K562 (cell line): Measurements from ENCODE around the gene RING1. TPM values are rescaled to one million over a fixed set of nuclear protein-coding genes. Genes with fewer than 3 reads are reported as not detected.

Source experiments
- ATAC-seq: fragments of 200-7000 bp; cut with Tn5 transposase; 3 replicates; pipeline ENCODE4 v1.9.1; 2020; ENCODE audit warnings: moderate library complexity
- BruUV-seq: library from RNA; stranded (reverse); fragments of 400-500 nt; replicated peaks from 2 replicates; lab custom pipeline; 2021; lab: Mats Ljungman, UMichigan
- CTCF ChIA-PET: fragments of 300-600 bp; formaldehyde crosslinking; extraction: SDS; loops from one replicate; lab custom pipeline; 2021; ENCODE audit warnings: low intra/inter-chr PET ratio; lab: Yijun Ruan, JAX
- POLR2A ChIA-PET: fragments of 300-600, 350-650 bp; sonication (Branson Sonifier 250); formaldehyde crosslinking; extraction: SDS; loops from one replicate; lab custom pipeline; 2021; ENCODE audit warnings: antibody characterized with exemption, inconsistent platforms; lab: Yijun Ruan, JAX
- DNase-seq, 4 experiments: peaks; one replicate each; pipeline versions ENCODE4 v3.0.0 to v3.0.0-alpha.2; 2011 to 2018; ENCODE audit warnings: low spot score in 3 of 4, mixed read lengths in 3 of 4; ENCODE audit errors: extremely low read depth in 1 of 4
- FAIRE-seq: peaks from 2 replicates; lab custom pipeline; 2011; peaks lifted over from hg19 to GRCh38; lab: Jason Lieb, UNC
- H2AFZ ChIP-seq: 2 replicates; pipeline ENCODE4 v1.6.0; 2011; ENCODE audit warnings: low read depth, low read length, control low read depth, inconsistent platforms
- H3K27ac ChIP-seq: fragments of 200-600 bp; 3 replicates; pipeline ENCODE4 v1.8.0; 2011; ENCODE audit warnings: low read depth, mild to moderate bottlenecking, control low read depth, inconsistent platforms, low read length, moderate library complexity, mixed read lengths; ENCODE audit errors: extremely low read depth
- H3K27me3 ChIP-seq, 2 experiments: fragments of 300-600 bp in 1 of 2; 2 replicates in 1 of 2; 3 replicates in 1 of 2; pipeline versions ENCODE4 v1.6.0 to v1.8.0; 2011; ENCODE audit warnings: inconsistent platforms in 2 of 2, low read length in 2 of 2, mild to moderate bottlenecking in 1 of 2, mixed read lengths in 1 of 2, moderate library complexity in 1 of 2; ENCODE audit not compliant: control insufficient read depth in 2 of 2, insufficient read depth in 2 of 2
- H3K36me3 ChIP-seq: fragments of 300-600 bp; 3 replicates; pipeline ENCODE4 v1.8.0; 2011; ENCODE audit warnings: mild to moderate bottlenecking, low read length, inconsistent platforms; ENCODE audit not compliant: control insufficient read depth, insufficient read depth
- H3K4me1 ChIP-seq, 2 experiments: fragments of 200-600 bp in 1 of 2; replicated peaks in 1 of 2; 2 replicates in 1 of 2; 3 replicates in 1 of 2; pipeline versions ENCODE4 v1.5.1 to v1.8.0; 2011; ENCODE audit warnings: inconsistent platforms in 2 of 2, low read length in 2 of 2, mild to moderate bottlenecking in 1 of 2, mixed read lengths in 1 of 2, moderate library complexity in 1 of 2; ENCODE audit not compliant: control insufficient read depth in 2 of 2, insufficient read depth in 2 of 2
- H3K4me2 ChIP-seq: 2 replicates; pipeline ENCODE4 v1.6.1; 2011; ENCODE audit warnings: low read length, control low read depth, inconsistent platforms, mixed read lengths; ENCODE audit not compliant: insufficient read depth
- H3K4me3 ChIP-seq: fragments of 200-600 bp; sonication (generic), shearing (Covaris generic); 2 replicates; pipeline ENCODE4 v1.5.1; 2016; ENCODE audit warnings: control low read depth, inconsistent platforms
- H3K79me2 ChIP-seq: fragments of 200-600 bp; 3 replicates; pipeline ENCODE4 v1.8.0; 2011; ENCODE audit warnings: low read length, inconsistent platforms; ENCODE audit not compliant: control insufficient read depth, insufficient read depth
- H3K9ac ChIP-seq, 2 experiments: 2 replicates each; pipeline versions ENCODE4 v1.6.0 to v1.6.1; 2011; ENCODE audit warnings: low read depth in 2 of 2, low read length in 2 of 2, control low read depth in 1 of 2, inconsistent platforms in 1 of 2, mild to moderate bottlenecking in 1 of 2, mixed read lengths in 1 of 2; ENCODE audit not compliant: insufficient read depth in 1 of 2
- H3K9me1 ChIP-seq: one replicate; pipeline ENCODE4 v1.6.0; 2011; ENCODE audit warnings: inconsistent platforms, mild to moderate bottlenecking, low read length, moderate library complexity; ENCODE audit not compliant: control insufficient read depth, insufficient read depth
- H3K9me3 ChIP-seq: replicated peaks from 2 replicates; pipeline ENCODE4 v1.5.1; 2011; ENCODE audit warnings: low read depth, low read length, inconsistent platforms; ENCODE audit not compliant: control insufficient read depth, insufficient read depth
- H4K20me1 ChIP-seq: replicated peaks from 2 replicates; pipeline ENCODE4 v1.6.1; 2011; ENCODE audit warnings: low read length, inconsistent platforms, mixed read lengths; ENCODE audit not compliant: control insufficient read depth, insufficient read depth
- BCLAF1 ChIP-seq, 2 experiments: fragments of 450-650 bp in 1 of 2; IDR thresholded peaks; 2 replicates each; pipeline ENCODE4 v1.6.1; 2011 to 2017; ENCODE audit warnings: low read depth in 2 of 2, antibody characterized with exemption in 1 of 2, borderline replicate concordance in 1 of 2, low read length in 1 of 2, mild to moderate bottlenecking in 1 of 2, mixed read lengths in 1 of 2; ENCODE audit not compliant: control insufficient read depth in 1 of 2
- CC2D1A ChIP-seq: fragments of 450-650 bp; IDR thresholded peaks from 2 replicates; pipeline ENCODE4 v1.6.1; 2017; ENCODE audit warnings: mild to moderate bottlenecking
- CREB1 ChIP-seq, 2 experiments: sonication (generic) in 1 of 2; formaldehyde crosslinking in 1 of 2; IDR thresholded peaks; 2 replicates each; pipeline versions ENCODE4 v1.6.1 to v1.8.0; 2012 to 2022; ENCODE audit warnings: inconsistent platforms in 1 of 2, mild to moderate bottlenecking in 1 of 2, missing genetic modification reagents in 1 of 2, moderate library complexity in 1 of 2
- E2F3 ChIP-seq: fragments of 250-450 bp; sonication (Bioruptor Pico); IDR thresholded peaks from 2 replicates; pipeline ENCODE4 v1.4.0; 2020; ENCODE audit warnings: mild to moderate bottlenecking
- FOXM1 ChIP-seq, 2 experiments: fragments of 450-650 bp in 1 of 2; sonication (generic) in 1 of 2; formaldehyde crosslinking in 1 of 2; IDR thresholded peaks; 2 replicates each; pipeline versions ENCODE4 v1.6.1 to v1.9.0; 2017 to 2022; ENCODE audit warnings: low read depth in 2 of 2, mild to moderate bottlenecking in 2 of 2, missing genetic modification reagents in 1 of 2, moderate library complexity in 1 of 2
- MBD2 ChIP-seq: sonication (generic); IDR thresholded peaks from 2 replicates; pipeline ENCODE4 v1.6.1; 2016; ENCODE audit warnings: low read depth, borderline replicate concordance
- MTF1 ChIP-seq: fragments of 250-450 bp; sonication (Bioruptor Pico); IDR thresholded peaks from 2 replicates; pipeline ENCODE4 v1.9.0; 2021; ENCODE audit warnings: moderate library complexity, mild to moderate bottlenecking, inconsistent platforms, borderline replicate concordance
- NONO ChIP-seq, 2 experiments: fragments of 200-400 bp in 1 of 2; fragments of 450-650 bp in 1 of 2; formaldehyde crosslinking in 1 of 2; IDR thresholded peaks; 2 replicates each; pipeline ENCODE4 v1.6.1; 2017; ENCODE audit warnings: low read depth in 2 of 2, mild to moderate bottlenecking in 2 of 2, moderate library complexity in 2 of 2, low read length in 1 of 2
- PHF21A ChIP-seq: fragments of 450-650 bp; IDR thresholded peaks from 2 replicates; pipeline ENCODE4 v1.6.1; 2017; ENCODE audit warnings: low read depth, borderline replicate concordance
- RBM14 ChIP-seq: fragments of 200-400 bp; formaldehyde crosslinking; IDR thresholded peaks from 2 replicates; pipeline ENCODE4 v1.6.1; 2018; ENCODE audit warnings: low read depth, mild to moderate bottlenecking, low read length, moderate library complexity, borderline replicate concordance; ENCODE audit not compliant: insufficient read depth
- SOX6 ChIP-seq: fragments of 450-650 bp; IDR thresholded peaks from 2 replicates; pipeline ENCODE4 v1.6.1; 2014; ENCODE audit warnings: mild to moderate bottlenecking
- TFAM ChIP-seq: fragments of 250-450 bp; sonication (Bioruptor Pico); conservative IDR thresholded peaks from 2 replicates; pipeline ENCODE4 v1.5.0; 2021; ENCODE audit warnings: mild to moderate bottlenecking, moderate library complexity
- ZBTB1 ChIP-seq: sonication (generic); formaldehyde crosslinking; IDR thresholded peaks from 2 replicates; pipeline ENCODE4 v1.8.1; 2023; ENCODE audit warnings: missing genetic modification reagents, low read depth, mild to moderate bottlenecking, borderline replicate concordance
- ZBTB5 ChIP-seq: fragments of 450-650 bp; IDR thresholded peaks from 2 replicates; pipeline ENCODE4 v1.6.1; 2017; ENCODE audit warnings: antibody characterized with exemption
- ZNF175 ChIP-seq: fragments of 200-800 bp; sonication (Bioruptor generic); IDR thresholded peaks from 2 replicates; pipeline ENCODE4 v1.6.1; 2016; ENCODE audit warnings: low read depth, mild to moderate bottlenecking, missing genetic modification characterization, missing compliant biosample characterization
- WGBS: fragments of 100-300 bp; shearing (Covaris generic); methylation state at CpG from one replicate; pipeline ENCODE4 v1.1.6; 2016; ENCODE audit warnings: low coverage, mixed read lengths; ENCODE audit not compliant: insufficient coverage; ENCODE audit errors: missing lambda C conversion rate; 5-methylcytosine and 5-hydroxymethylcytosine counted together
- in situ Hi-C: fragments of 300-500 bp; cut with MboI; formaldehyde crosslinking; loops from 4 replicates; pipeline ENCODE4 v1.15.0; 2018; ENCODE audit warnings: inconsistent platforms, mixed read lengths
- intact Hi-C: fragments of 100-400 bp; cut with micrococcal nuclease; formaldehyde crosslinking; loops from 2 replicates; pipeline ENCODE4 v1.14.2; 2022
- polyA plus RNA-seq, 8 experiments: library from polyadenylated mRNA; depleted of rRNA in 4 of 8; stranded (reverse) in 5 of 8; unstranded in 3 of 8; fragments of >200 nt; fragmentation: Nextera tagmentation in 2 of 8; fragmentation: Illumina TruSeq in 1 of 8; extraction: Ambion mirVana in 2 of 8; extraction: Trizol in 1 of 8; gene quantifications; 2 replicates each; pipeline versions ENCODE4 v1.2.1 to v1.2.3, GENCODE V29; 2011 to 2014; ENCODE audit warnings: inconsistent platforms in 1 of 8, missing spikeins in 1 of 8
- total RNA-seq, 7 experiments: library from RNA; depleted of rRNA in 6 of 7; stranded (reverse); fragments of >200 nt in 6 of 7; fragmentation: Illumina TruSeq in 2 of 7; extraction: Trizol in 2 of 7; gene quantifications; 2 replicates each; pipeline versions ENCODE4 v1.2.1 to v1.2.3, GENCODE V29; 2011 to 2021; ENCODE audit warnings: low replicate concordance in 1 of 7

The RING1 gene
- total and polyA plus RNA-seq, 9 of the 15 experiments (the other 6 are each of a cell fraction or from before 2014, with no cell fraction given) = 4.2 to 59.1 (median 36.9) TPM

DNA sequence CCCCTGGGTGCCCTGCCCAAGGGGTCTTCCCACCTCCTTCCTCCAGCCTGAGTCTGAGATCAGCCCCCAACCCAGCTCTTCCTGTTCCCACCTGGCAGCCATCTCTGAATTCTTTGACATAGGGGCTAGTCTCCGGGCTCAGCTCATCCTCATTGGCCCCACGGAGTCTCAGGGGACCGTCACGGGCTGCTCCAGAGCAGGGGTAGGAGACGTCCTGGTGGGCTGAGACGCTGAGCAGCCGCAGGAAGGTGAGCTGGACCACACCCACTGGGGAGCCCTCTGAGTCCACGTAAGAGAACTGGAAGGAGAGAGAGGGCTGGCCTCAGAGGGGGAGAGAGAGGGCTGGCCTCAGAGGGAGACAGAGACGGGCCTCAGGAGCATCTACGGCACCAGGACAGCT, 44.1 kb upstream of the RING1 start:
- Histone ChIP-seq H3K4me2 (no peak overlapping the region), H3K4me3 (no peak overlapping the region), H3K27me3 (peaks cover 5 to 43% of the 10 kb centered on the region in 2 experiments; a peak in 3 of 5 replicates), H3K36me3 (no peaks in the 10 kb centered on the region), H3K9me1 (no peaks in the 10 kb centered on the region), H3K79me2 (no peaks in the 10 kb centered on the region)
- intact Hi-C loops = no loop called here
- under 1% methylated on average over 9 of the region's 10 CpGs for WGBS
- DNase-seq = peak in 2 of 4 experiments; percentile 19 to 24
- CTCF ChIA-PET = no interaction called here
- BruUV-seq = no TSS peak
- TF ChIP-seq MTF1 (no peak), BCLAF1 (IDR thresholded peaks at IDR 0.05; ENCODE audit: borderline replicate concordance in 1 of 2, control insufficient read depth in 1 of 2, low read depth in 2 of 2, low read length in 1 of 2) (no peak), PHF21A (no peak), E2F3 (no peak), ZBTB5 (no peak), ZNF175 (CRISPR knock-in tag) (no peak), ZBTB1 (no peak), MBD2 (no peak), TFAM (CRISPR knock-in tag) (no peak), SOX6 (no peak), NONO (IDR thresholded peaks at IDR 0.05; ENCODE audit: low read depth in 2 of 2, low read length in 1 of 2) (no peak), RBM14 (no peak), FOXM1 (IDR thresholded peaks at IDR 0.05; ENCODE audit: low read depth) (no peak), FOXM1 (CRISPR knock-in tag; IDR thresholded peaks at IDR 0.05; ENCODE audit: low read depth) (no peak), CREB1 (IDR thresholded peaks at IDR 0.05) (no peak), CREB1 (CRISPR knock-in tag; IDR thresholded peaks at IDR 0.05) (no peak), CC2D1A (no peak)
- TF ChIP-seq, all 486 proteins: peak for 0
- no peak for FAIRE-seq
- POLR2A ChIA-PET = interaction anchor here (0.6 to 3.0 kb wide), 7 partner anchors 10 to 192 kb away, joined by 3 to 11 read pairs (median 4); no protein-coding TSS in a partner anchor
- in situ Hi-C loops = loop anchor here (5.0 kb wide), 1 partner anchor 1027 kb away; no protein-coding TSS in a partner anchor
- Histone ChIP-seq H4K20me1 (peaks cover 4% of the 10 kb centered on the region; the same call in 1 of the 2 replicates), H2AFZ (no peak overlapping the region), H3K9ac (peak overlapping the region in 1 of 2 experiments; percentile 54; a peak in 1 of 4 replicates), H3K27ac (no peak overlapping the region), H3K4me1 (peaks cover 7 to 30% of the 10 kb centered on the region in 2 experiments; a peak in 3 of 5 replicates), H3K9me3 (no peaks in the 10 kb centered on the region)
- ATAC-seq = no peak
